ENCODE measurements around the gene TMED6.

DNA sequence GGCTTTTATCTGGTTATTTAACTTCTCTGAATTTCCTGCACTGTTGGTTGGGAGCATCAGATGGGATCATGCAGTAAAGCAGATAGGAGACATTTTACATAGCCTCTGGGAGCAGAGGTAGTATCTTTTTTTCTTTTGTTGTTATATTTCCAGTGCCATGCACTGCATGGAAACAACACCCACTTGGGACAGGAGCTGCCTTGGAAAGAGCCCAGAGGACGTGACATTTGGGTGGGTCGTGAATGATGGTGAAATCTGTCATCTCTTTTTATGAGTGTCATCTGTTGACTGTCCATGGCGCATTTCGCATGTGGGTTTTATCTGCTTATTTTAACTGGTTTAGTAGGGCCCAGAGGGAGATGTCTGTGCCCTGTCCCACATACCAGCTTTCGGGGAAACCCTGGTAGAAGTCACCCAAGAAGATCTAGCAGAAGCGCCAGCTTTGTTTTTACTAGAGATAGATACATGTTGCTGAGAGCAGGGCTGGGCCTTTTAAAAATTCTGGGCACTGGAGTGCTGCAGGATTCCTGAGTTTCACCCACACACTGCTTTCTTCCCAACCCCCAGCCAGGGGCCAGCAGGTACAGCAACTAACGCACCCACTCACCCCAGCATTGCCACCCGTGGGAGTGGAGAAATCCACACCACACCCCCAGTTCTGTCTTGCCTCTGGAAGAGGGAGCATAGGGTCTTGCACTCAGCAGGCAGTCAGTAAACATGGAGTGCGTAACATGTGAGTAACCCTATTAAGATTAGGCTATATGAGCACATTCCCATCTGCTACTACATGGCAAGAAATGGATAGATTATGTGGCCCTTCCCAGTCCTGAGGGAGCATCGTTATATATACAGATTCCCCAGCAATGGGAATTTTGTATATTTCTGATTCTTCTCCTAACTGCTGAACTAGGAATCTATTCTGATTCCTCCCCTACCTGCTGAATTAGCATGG is 42.6 kb upstream of the TMED6 start:
- TF ChIP-seq, protein P1, sequence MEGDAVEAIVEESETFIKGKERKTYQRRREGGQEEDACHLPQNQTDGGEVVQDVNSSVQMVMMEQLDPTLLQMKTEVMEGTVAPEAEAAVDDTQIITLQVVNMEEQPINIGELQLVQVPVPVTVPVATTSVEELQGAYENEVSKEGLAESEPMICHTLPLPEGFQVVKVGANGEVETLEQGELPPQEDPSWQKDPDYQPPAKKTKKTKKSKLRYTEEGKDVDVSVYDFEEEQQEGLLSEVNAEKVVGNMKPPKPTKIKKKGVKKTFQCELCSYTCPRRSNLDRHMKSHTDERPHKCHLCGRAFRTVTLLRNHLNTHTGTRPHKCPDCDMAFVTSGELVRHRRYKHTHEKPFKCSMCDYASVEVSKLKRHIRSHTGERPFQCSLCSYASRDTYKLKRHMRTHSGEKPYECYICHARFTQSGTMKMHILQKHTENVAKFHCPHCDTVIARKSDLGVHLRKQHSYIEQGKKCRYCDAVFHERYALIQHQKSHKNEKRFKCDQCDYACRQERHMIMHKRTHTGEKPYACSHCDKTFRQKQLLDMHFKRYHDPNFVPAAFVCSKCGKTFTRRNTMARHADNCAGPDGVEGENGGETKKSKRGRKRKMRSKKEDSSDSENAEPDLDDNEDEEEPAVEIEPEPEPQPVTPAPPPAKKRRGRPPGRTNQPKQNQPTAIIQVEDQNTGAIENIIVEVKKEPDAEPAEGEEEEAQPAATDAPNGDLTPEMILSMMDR (IDR thresholded peaks at IDR 0.05): no peak
- no peak for TF ChIP-seq POLR2A (IDR thresholded peaks at IDR 0.05)

All from gastroesophageal sphincter (tissue), 3 donors.